ENCODE data around the gene HBP1.
"Not testable (repeated sequence)": the region's sequence is repeated elsewhere in the genome, so short reads cannot be mapped to it uniquely, and the experiment has no call there.

HBP1 gene

DNA sequence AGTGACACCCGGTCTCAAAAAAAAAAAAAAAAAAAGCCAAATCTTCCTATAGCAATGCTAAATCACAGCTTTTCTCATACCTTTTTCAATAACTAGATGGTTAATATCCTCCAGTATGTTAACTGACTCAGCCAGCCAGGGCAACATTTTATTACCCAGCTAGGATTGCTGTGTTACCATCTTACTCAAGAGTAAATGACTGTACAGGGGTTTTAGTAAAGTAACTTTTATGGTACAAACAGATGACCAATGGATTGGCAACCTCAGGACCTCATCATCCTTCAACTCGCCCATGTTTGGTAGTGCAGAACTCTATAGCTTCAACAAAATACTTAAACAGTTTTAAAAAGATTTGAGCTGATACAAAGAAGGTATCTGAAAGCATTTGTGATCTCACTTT lies 59.5 kb downstream of the HBP1 start:
- DNase-seq (ENCODE audit: low read depth in 2 of 2): no peak

DNA sequence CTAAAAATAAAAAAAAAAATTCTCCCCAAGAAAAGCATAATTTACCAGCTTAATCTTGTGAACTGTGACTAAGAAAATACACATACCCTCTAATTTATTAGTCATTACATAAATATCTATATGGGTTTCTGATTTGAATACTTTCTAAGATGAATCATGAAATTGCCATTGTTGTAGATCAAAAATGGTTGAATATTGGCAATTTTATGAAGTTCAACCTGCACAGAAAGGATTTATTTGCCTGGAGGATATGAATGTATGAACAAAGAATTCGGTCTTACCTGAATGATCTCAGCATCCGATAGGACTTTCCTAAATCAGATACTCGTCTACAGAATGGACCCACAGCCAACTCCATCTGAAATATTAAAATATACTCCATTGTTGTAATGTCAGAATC lies 61.5 kb downstream of the HBP1 start:
- no peak for DNase-seq (ENCODE audit: low read depth in 2 of 2)

DNA sequence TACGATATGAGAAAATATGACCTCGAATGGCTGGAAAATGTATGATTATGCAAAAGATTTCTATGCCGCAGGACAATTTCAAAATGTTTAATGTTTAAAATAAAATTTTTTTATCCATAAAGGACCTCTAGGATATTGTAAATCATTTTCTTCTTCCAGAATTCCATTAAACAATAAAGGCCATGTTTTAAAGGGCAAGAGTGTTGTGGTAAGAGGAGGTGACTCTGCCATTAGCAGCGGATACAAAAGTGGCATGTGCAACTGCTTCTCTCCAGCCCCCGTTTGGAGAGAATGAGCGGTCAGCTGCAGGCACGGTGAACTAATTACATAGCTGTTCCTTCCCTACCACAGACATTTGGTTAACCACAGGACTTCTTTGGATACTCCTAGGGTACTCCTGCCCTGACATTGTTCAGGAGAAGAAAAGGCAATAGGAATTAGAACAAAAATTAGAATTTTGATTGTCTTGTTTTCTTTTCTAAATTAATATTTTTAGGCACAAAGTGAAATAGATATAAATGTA lies 63.8 kb downstream of the HBP1 start:
- DNase-seq (ENCODE audit: low read depth in 2 of 2): no peak

DNA sequence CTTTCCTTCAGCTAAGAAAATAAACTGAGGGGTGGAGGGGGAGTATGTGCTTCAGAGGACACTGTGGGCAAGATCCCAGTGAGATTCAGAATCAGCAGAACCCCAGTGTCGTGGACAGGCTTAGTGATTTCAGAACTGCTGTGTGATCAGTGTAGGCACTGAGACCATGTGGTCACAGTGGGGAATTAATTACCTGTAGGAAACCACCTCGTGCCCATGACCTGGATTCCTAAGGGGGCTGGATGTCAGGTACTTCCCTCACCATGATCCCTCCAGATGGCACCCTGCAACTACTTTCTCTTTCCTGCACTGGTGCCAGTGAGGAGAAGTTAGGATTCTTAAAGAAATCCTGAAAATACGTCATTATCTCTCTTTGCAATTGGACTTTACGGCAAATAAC lies 64.4 kb downstream of the HBP1 start:
- no peak for DNase-seq (ENCODE audit: low read depth in 2 of 2)

DNA sequence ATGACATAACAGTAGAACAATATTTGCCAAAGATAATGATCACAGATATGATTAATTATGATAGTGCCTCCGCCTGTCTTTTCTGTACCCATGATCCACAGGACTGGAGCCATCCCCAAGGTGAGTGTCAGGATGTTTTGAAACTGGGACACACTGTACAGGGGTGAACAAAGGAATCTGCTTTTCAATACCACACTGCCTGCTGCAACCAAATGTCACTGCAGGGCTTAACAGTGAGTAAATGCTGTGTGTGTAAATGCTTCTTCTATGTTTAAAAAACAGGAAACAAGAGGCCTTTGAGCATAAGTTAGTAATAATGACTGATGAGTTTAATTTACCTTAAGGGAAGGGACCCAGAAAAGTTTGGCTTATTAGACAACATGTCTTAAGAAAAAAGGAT lies 65.2 kb downstream of the HBP1 start:
- no peak for DNase-seq (ENCODE audit: low read depth in 2 of 2)

DNA sequence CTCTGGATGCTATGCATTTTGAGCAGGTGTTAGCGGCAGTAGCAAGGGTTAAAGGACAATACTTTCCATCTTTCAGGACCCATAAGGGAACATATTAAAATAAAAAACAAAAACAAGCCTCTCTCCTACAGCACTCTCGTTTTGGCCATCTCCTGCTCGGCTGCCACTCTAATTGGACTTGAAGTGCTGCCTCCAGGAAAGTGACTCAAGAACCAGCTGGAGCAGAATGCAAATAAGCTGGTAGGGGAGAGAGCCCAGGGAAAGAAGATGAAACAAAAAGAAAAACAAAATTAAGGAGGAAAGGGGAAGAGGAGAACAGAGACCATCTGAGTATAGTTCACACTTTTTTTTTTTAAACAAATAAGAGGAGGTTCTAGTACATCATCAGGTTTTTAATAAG lies 65.6 kb downstream of the HBP1 start:
- no peak for DNase-seq (ENCODE audit: low read depth in 2 of 2)

DNA sequence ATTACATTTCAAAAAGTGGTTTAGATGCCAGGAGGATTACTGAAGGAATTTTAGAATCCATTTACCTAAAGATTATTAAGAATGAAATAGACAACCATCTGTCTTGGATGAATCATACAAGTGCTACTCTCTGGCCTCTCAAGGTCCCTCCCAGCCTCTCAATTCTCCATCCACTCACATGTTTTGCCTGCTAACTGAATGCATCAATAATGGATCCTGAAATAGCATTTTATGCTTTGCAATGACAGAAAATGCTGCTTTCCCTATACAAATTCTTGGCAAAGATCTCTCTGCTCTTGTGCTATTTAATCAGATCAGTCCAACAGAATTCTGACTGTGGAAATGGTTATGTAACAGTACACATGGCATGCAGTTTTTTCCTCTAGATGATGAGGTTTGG lies 68.1 kb downstream of the HBP1 start:
- DNase-seq (ENCODE audit: low read depth in 2 of 2): no peak

DNA sequence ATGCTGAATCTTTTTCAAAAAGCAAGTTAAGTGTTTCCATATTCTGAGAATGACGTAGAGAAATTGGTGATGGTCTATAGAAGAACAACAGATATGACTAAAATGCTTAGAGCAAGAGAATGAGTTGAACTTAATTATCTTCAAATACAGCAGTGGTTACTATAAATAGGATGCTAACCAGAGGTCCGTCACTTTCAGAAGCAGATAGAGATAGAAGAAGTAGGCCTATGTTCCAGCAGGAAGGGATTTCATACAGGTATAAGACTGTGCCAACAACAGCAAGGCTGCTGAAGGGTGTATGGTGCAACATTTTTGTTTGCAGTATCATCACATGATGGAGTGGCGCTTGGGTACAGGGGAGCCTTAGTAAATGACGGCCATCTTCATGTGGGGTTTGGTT lies 68.6 kb downstream of the HBP1 start:
- no peak for DNase-seq (ENCODE audit: low read depth in 2 of 2)

DNA sequence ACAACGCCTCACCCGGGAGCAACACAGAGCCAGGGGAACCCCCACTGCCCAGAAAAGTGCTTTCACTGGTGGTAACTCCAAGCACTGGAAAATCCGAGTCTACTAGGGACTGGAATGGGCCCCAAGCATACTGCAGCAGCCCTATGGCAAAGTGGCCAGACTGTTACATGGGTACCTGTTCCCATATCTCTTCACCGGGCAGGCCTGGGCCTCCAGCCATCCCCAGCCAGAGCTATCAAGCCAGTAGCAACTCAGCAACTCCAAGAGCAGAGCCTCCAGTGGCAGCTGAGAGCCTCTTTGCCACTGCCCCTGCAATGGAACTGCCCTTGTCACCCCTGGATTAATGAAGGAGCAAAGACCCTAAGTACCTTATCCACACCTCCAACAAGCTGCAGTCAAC lies 73.5 kb downstream of the HBP1 start:
- no peak for DNase-seq (ENCODE audit: low read depth in 2 of 2)

DNA sequence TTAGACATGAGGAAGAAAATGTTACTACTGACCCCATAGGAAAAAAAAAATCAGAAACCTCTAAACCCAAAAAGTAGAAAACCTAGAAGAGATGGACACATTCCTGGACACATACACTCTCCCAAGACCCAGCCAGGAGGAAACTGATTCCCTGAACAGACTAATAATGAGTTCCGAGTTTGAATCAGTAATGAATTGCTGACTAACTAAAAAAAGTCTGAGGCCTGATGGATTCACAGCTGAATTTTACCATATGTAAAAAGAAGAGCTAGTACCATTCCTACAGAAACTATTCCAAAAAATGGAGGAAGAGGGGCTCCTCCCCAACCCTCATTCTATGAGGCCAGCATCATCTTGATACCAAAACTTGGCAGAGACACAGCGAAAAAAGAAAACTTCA lies 75.8 kb downstream of the HBP1 start:
- no peak for DNase-seq (ENCODE audit: low read depth in 2 of 2)

DNA sequence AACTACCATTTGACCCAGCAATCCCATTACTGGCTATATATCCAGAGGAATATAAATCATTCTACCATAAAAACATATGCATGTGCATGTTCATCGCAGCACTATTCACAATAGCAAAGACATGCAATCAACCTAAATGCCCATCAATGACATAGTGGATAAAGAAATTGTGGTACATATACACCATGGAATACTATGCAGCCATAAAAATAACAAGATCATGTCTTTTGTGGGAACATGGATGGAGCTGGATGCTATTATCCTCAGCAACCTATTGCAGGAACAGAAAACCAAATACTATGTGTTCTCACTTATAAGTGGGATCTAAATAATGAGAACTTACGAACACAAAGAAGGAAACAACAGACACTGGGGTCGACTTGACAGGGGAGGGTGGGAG lies 78.0 kb downstream of the HBP1 start:
- not testable (repeated sequence) for DNase-seq (ENCODE audit: low read depth in 2 of 2)

DNA sequence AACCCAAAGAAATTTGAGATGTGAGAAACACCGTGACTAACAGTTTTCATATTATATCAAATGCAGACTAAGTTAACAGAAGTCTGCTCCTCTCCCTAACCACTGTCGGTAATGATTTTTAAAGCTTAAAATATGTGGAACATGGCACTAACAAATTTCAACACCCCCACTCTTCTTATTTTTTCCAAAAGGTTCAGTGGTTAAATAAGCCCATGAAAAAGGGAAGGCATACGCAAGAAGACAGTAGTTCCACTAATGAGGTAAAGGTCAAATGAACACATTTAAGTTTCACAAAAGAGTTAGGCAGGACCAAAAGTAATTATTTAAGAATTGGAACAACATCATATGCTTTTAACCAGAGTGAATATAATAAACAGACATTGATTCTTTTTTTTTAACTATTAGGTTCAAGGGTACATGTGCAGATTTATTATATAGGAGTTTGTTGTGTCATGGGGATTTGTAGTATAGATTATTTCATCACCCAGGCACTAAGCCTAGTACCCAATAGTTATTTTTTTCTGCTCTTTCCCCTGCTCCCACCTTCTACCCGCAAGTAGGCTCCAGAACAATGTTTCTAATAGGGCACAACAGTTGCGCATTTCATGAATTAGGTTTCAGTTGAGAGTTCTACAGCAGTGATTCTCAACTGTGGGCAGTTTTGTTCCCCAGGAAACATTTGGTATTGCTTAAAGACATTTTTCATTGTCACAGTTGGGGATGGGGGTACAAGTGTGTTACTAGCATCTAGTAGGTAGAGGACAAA lies 79.9 kb downstream of the HBP1 start:
- no peak for DNase-seq (ENCODE audit: low read depth in 2 of 2)

DNA sequence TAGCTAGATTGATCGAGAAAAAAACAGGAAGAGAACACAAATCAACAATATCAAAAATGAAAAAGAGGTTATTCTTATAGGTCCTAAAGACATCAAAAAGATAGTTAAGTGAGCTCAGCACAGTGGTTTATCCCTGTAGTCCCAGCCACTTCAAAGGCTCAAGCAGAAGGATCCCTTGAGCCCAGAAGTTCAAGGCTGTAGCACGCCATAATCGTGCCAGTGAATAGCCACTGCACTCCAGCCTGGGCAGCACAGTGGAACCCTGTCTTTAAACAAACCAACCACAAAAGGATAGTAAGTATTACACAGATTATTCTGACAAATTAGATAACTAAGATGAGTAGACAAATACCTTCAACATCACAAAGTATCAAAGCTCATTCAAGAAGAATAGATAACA lies 83.2 kb downstream of the HBP1 start:
- no peak for DNase-seq (ENCODE audit: low read depth in 2 of 2)
